Adrenal gland (tissue), 12 donors: ENCODE results near the gene CAB39L. TPM values are rescaled to one million over a fixed set of nuclear protein-coding genes. Genes with fewer than 3 reads are reported as not detected.

ENCODE experiments used
- DNase-seq, 7 donors: peaks; one replicate each; pipeline ENCODE4 v3.0.0-alpha.2; 2019 to 2020
- H3K27ac ChIP-seq, 5 donors: fragments of 200-600 bp; sonication (generic) in 4 of 5; 1 replicate in 3 of 5; 2 replicates in 2 of 5; pipeline versions ENCODE4 v1.5.1 to v1.8.0; 2016 to 2020; ENCODE audit warnings: mild to moderate bottlenecking in 1 of 5
- H3K27me3 ChIP-seq: fragments of 200-600 bp; 2 replicates; pipeline ENCODE4 v1.8.0; 2021
- H3K36me3 ChIP-seq, 2 donors: fragments of 200-600 bp; replicated peaks in 1 of 2; 1 replicate in 1 of 2; 2 replicates in 1 of 2; pipeline versions ENCODE4 v1.5.1 to v1.8.0; 2018 to 2022
- H3K4me1 ChIP-seq, 2 donors: fragments of 200-600 bp; replicated peaks in 1 of 2; 1 replicate in 1 of 2; 2 replicates in 1 of 2; pipeline versions ENCODE4 v1.5.1 to v1.8.0; 2018 to 2021
- H3K4me3 ChIP-seq, 4 donors: fragments of 200-600 bp; sonication (generic) in 3 of 4; one replicate each; pipeline ENCODE4 v1.5.1; 2016 to 2018
- H3K9me3 ChIP-seq, 3 donors: fragments of 200-600 bp; sonication (generic) in 1 of 3; replicated peaks in 1 of 3; 1 replicate in 2 of 3; 2 replicates in 1 of 3; pipeline versions ENCODE4 v1.5.1 to v1.8.0; 2016 to 2021
- POLR2A ChIP-seq, 2 donors: fragments of 450-650 bp; IDR thresholded peaks; one replicate each; pipeline ENCODE4 v1.6.1; 2017; ENCODE audit warnings: antibody characterized with exemption in 2 of 2, mild to moderate bottlenecking in 2 of 2, moderate library complexity in 1 of 2
- WGBS, 4 donors: extraction: QIAGEN DNeasy Blood & Tissue Kit in 2 of 4; methylation state at CpG; one replicate each; pipeline versions ENCODE4 v1.1.5 to v1.1.7; 2013 to 2017; 5-methylcytosine and 5-hydroxymethylcytosine counted together
- intact Hi-C, 2 donors: fragments of 100-400 bp; cut with DNase I; formaldehyde crosslinking; loops; one replicate each; pipeline versions ENCODE4 v1.14.1 to v1.15.0; 2022 to 2023
- polyA plus RNA-seq, 3 donors: library from polyadenylated mRNA; stranded (reverse); fragments of 200-250 nt in 2 of 3; fragments of 350-450 nt in 1 of 3; fragmentation: Illumina TruSeq in 1 of 3; extraction: RNeasy Lipid Tissue Mini Kit (QIAGEN cat#74804) in 1 of 3; gene quantifications; one replicate each; pipeline ENCODE4 v1.2.3, GENCODE V29; 2013 to 2014
- total RNA-seq, 9 donors: library from RNA; depleted of rRNA in 4 of 9; stranded (reverse); fragments of >200 nt in 4 of 9; fragments of 120-200 nt in 1 of 9; fragmentation: NEBNext Ultra II Directional in 1 of 9; extraction: Animal tissue kit (Norgen Biotek cat#: 25700) in 1 of 9; gene quantifications; one replicate each; pipeline versions ENCODE4 v1.1.0 to v1.2.4, GENCODE V29; 2013 to 2023
- TF ChIP-seq, protein P1 (sequence below), 6 experiments: fragments of 450-650 bp in 4 of 6; fragments of 200-600 bp in 2 of 6; sonication (generic) in 1 of 6; IDR thresholded peaks; 1 replicate in 5 of 6; 2 replicates in 1 of 6; pipeline versions ENCODE4 v1.5.1 to v1.8.0; 2016 to 2021; ENCODE audit warnings: antibody characterized with exemption in 6 of 6, mild to moderate bottlenecking in 2 of 6, moderate library complexity in 1 of 6
- donor health status: healthy with polysubstance abuse.
- donor health status: Bipolar disorder and iron deficiency.
- donor health status: DM: yes; HTN: yes; CAD: no.
- donor health status: DM: no; HTN: no; CAD: no.
- donor health status: DM: no; HTN: no; CAD: no.
- donor health status: DM: yes; HTN: yes; CAD: no.

Gene CAB39L
- total and polyA plus RNA-seq, 12 donors: 17.8 to 115 (median 47.8) TPM

DNA sequence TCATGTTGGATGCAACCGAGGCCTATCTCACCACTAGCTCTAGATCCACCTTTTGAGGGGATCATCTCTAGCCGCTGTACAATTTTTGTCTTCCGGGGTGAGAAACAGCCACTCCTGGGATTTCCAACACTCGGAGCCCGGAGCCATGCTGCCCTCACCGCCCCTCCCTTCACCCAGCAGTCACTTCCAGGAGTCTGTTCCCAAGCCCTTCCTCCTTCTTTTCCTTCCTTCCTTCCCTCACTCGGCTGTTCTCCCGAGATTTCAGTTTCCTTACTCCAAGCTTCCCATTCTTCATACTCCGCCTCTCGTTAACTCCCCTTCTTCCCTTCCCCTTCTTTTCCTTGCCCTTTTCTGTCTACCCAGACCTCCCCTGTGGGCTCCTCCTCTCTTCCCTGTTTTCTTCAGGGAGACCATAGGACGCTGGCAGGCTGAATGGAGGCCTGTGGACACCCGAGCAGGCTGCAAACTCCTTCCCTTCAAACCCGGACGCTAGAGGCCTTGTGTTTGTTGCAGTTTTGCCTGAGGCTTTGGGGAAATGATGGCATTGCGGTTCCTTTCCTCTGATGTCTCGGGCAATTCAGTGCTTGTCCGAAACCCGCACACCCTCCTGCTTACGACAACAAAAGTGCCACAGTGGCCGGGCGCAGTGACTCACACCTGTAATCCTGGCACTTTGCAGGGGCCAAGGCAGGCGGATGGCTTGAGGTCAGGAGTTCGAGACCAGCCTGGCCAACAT, 96.0 kb downstream of the CAB39L start:
- H3K27ac ChIP-seq: no peak overlapping the region

GRCh38 chr13:49346460-49346859, 97.4 kb downstream of the CAB39L start:
- Histone ChIP-seq H3K36me3 (peaks cover 0 to 9% of the 10 kb centered on the region in 2 donors), H3K4me1 (peaks cover 7 to 21% of the 10 kb centered on the region in 2 donors), H3K27me3 (no peaks in the 10 kb centered on the region), H3K27ac (peak overlapping the region in 1 of 5 donors; percentile 6), H3K4me3 (peak overlapping the region in 1 of 4 donors; percentile 11), H3K9me3 (no peaks in the 10 kb centered on the region)
- no peak for DNase-seq
- intact Hi-C loops: no loop called here
- WGBS, 4 donors: 35 to 68% (median 50%) methylated on average over 5 of the region's 5 CpGs
- TF ChIP-seq, protein P1, sequence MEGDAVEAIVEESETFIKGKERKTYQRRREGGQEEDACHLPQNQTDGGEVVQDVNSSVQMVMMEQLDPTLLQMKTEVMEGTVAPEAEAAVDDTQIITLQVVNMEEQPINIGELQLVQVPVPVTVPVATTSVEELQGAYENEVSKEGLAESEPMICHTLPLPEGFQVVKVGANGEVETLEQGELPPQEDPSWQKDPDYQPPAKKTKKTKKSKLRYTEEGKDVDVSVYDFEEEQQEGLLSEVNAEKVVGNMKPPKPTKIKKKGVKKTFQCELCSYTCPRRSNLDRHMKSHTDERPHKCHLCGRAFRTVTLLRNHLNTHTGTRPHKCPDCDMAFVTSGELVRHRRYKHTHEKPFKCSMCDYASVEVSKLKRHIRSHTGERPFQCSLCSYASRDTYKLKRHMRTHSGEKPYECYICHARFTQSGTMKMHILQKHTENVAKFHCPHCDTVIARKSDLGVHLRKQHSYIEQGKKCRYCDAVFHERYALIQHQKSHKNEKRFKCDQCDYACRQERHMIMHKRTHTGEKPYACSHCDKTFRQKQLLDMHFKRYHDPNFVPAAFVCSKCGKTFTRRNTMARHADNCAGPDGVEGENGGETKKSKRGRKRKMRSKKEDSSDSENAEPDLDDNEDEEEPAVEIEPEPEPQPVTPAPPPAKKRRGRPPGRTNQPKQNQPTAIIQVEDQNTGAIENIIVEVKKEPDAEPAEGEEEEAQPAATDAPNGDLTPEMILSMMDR (IDR thresholded peaks at IDR 0.05): no peak
- no peak for TF ChIP-seq POLR2A (IDR thresholded peaks at IDR 0.05)

More for the DNA sequence above, 96.0 kb downstream of the CAB39L start:
- no peaks in the 10 kb centered on the region for H3K27me3 ChIP-seq
- no peaks in the 10 kb centered on the region for H3K9me3 ChIP-seq
- no peak for DNase-seq
- peaks cover 0 to 9% of the 10 kb centered on the region in 2 donors for H3K36me3 ChIP-seq
- no peak overlapping the region for H3K4me3 ChIP-seq
- intact Hi-C loops: no loop called here
- H3K4me1 ChIP-seq: peaks cover 7 to 21% of the 10 kb centered on the region in 2 donors
- 93 to 97% (median 94%) methylated on average over 23 of the region's 23 CpGs for WGBS, 4 donors
- TF ChIP-seq, protein P1 (IDR thresholded peaks at IDR 0.05): no peak
- no peak for TF ChIP-seq POLR2A (IDR thresholded peaks at IDR 0.05)

DNA sequence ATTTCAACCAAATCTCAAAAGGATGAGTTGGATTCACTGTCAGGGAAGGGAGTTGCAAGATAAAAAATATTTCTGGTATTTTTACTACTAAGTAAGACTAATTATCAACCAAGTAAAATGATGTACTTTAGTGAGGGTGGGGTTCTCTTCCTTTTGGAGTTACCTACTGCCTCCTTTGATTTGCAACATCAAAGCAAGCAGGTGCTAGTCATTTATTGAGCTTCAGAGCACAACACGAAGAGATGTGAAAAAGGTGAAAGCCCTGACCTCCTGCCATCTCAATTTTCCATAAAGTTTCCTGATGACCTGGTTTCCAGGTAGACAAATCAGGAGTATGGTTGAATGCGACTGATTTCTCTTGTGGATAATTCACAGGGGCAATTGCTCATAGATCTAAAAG, 100.1 kb downstream of the CAB39L start:
- H3K27ac ChIP-seq: no peak overlapping the region
- H3K4me3 ChIP-seq: no peak overlapping the region
- no peak for DNase-seq
- no peaks in the 10 kb centered on the region for H3K27me3 ChIP-seq
- no peaks in the 10 kb centered on the region for H3K9me3 ChIP-seq
- TF ChIP-seq, protein P1 (IDR thresholded peaks at IDR 0.05): no peak
- 63 to 72% (median 67%) methylated on average over 2 of the region's 2 CpGs for WGBS, 4 donors
- peaks cover 7 to 14% of the 10 kb centered on the region in 2 donors for H3K4me1 ChIP-seq
- H3K36me3 ChIP-seq: peaks cover 0 to 3% of the 10 kb centered on the region in 2 donors
- intact Hi-C loops: no loop called here

- Histone ChIP-seq H3K4me1 (peaks cover 7 to 14% of the 10 kb centered on the region in 2 donors), H3K9me3 (no peaks in the 10 kb centered on the region), H3K36me3 (peaks cover 0 to 3% of the 10 kb centered on the region in 2 donors), H3K4me3 (no peak overlapping the region), H3K27me3 (no peaks in the 10 kb centered on the region), H3K27ac (no peak overlapping the region)
- TF ChIP-seq, protein P1 (IDR thresholded peaks at IDR 0.05): no peak
- TF ChIP-seq POLR2A (IDR thresholded peaks at IDR 0.05): no peak
- DNase-seq: no peak
- WGBS, 4 donors: 91 to 95% (median 91%) methylated on average over 3 of the region's 3 CpGs
- intact Hi-C loops: no loop called here
Observed at GRCh38 chr13:49343255-49343654, 100.6 kb downstream of the CAB39L start.
